H1 (cell line): ENCODE measurements around the gene GPX5. TPM values are rescaled to one million over a fixed set of nuclear protein-coding genes. Genes with fewer than 3 reads are reported as not detected.

ENCODE experiments used
- CTCF ChIA-PET: fragments of 300-600 bp; sonication (Branson Sonifier 250); formaldehyde crosslinking; loops from one replicate; lab custom pipeline; 2021; ENCODE audit not compliant: partially characterized antibody; lab: Charles Lee
- POLR2A ChIA-PET: fragments of 300-600 bp; sonication (Branson Sonifier 250); formaldehyde crosslinking; loops from one replicate; lab custom pipeline; 2021; ENCODE audit warnings: inconsistent platforms; ENCODE audit not compliant: partially characterized antibody; lab: Charles Lee
- DNase-seq, 2 experiments: peaks; one replicate each; pipeline versions ENCODE4 v3.0.0 to v3.0.0-alpha.2; 2010 to 2022; ENCODE audit warnings: low spot score in 2 of 2, low read depth in 1 of 2, mixed read lengths in 1 of 2
- FAIRE-seq: peaks from 2 replicates; lab custom pipeline; 2011; peaks lifted over from hg19 to GRCh38; lab: Jason Lieb, UNC
- H2AFZ ChIP-seq: 2 replicates; pipeline ENCODE4 v1.8.1; 2012; ENCODE audit warnings: low read length, inconsistent platforms
- H2AK5ac ChIP-seq: 2 replicates; pipeline ENCODE4 v1.6.1; 2013; ENCODE audit warnings: low read depth, low read length
- H2BK120ac ChIP-seq: replicated peaks from 2 replicates; pipeline ENCODE3; 2013; ENCODE audit warnings: low read depth, low read length, inconsistent platforms
- H2BK12ac ChIP-seq: 2 replicates; pipeline ENCODE4 v1.6.1; 2013; ENCODE audit warnings: low read depth, low read length
- H2BK15ac ChIP-seq: 2 replicates; pipeline ENCODE4 v1.6.1; 2013; ENCODE audit warnings: low read length
- H2BK20ac ChIP-seq: 2 replicates; pipeline ENCODE4 v1.6.1; 2013; ENCODE audit warnings: low read length
- H2BK5ac ChIP-seq: 2 replicates; pipeline ENCODE4 v1.6.1; 2013; ENCODE audit warnings: low read depth, low read length
- H3K14ac ChIP-seq: 2 replicates; pipeline ENCODE4 v1.6.1; 2013; ENCODE audit warnings: inconsistent platforms; ENCODE audit not compliant: insufficient read length
- H3K18ac ChIP-seq: 2 replicates; pipeline ENCODE4 v1.6.1; 2013; ENCODE audit warnings: low read length; ENCODE audit errors: extremely low read depth
- H3K23ac ChIP-seq: 2 replicates; pipeline ENCODE4 v1.6.1; 2013; ENCODE audit warnings: inconsistent platforms; ENCODE audit not compliant: insufficient read length
- H3K23me2 ChIP-seq: 2 replicates; pipeline ENCODE4 v1.6.1; 2013; ENCODE audit warnings: low read depth, low read length
- H3K27ac ChIP-seq: 2 replicates; pipeline ENCODE4 v1.6.1; 2011; ENCODE audit warnings: low read depth, low read length, inconsistent platforms
- H3K27me3 ChIP-seq, 4 experiments: replicated peaks in 1 of 4; 1 replicate in 1 of 4; 2 replicates in 3 of 4; pipeline versions ENCODE4 v1.6.1 to v1.8.1; 2011 to 2013; ENCODE audit warnings: low read length in 3 of 4, mild to moderate bottlenecking in 3 of 4, inconsistent platforms in 2 of 4, mixed read lengths in 2 of 4, moderate library complexity in 1 of 4; ENCODE audit not compliant: control insufficient read depth in 3 of 4, insufficient read depth in 3 of 4; ENCODE audit errors: extremely low read depth in 1 of 4
- H3K36me3 ChIP-seq, 4 experiments: 2 replicates each; pipeline versions ENCODE4 v1.6.1 to v1.8.1; 2011 to 2013; ENCODE audit warnings: mild to moderate bottlenecking in 4 of 4, low read length in 3 of 4, moderate library complexity in 2 of 4, control low read depth in 1 of 4, inconsistent platforms in 1 of 4; ENCODE audit not compliant: insufficient read depth in 4 of 4, control insufficient read depth in 2 of 4
- H3K4ac ChIP-seq: replicated peaks from 2 replicates; pipeline ENCODE3; 2013; ENCODE audit warnings: low read length, low read depth, mixed read lengths, inconsistent platforms; ENCODE audit not compliant: insufficient read length
- H3K4me1 ChIP-seq, 4 experiments: replicated peaks in 1 of 4; 1 replicate in 1 of 4; 2 replicates in 3 of 4; pipeline versions ENCODE4 v1.6.1 to v1.8.1; 2011 to 2013; ENCODE audit warnings: low read length in 3 of 4, inconsistent platforms in 2 of 4, mixed read lengths in 1 of 4; ENCODE audit not compliant: insufficient read depth in 4 of 4, control insufficient read depth in 3 of 4
- H3K4me2 ChIP-seq, 2 experiments: 2 replicates each; pipeline versions ENCODE4 v1.6.1 to v1.8.1; 2011 to 2013; ENCODE audit warnings: low read depth in 2 of 2, low read length in 2 of 2, control low read depth in 1 of 2, inconsistent platforms in 1 of 2, mild to moderate bottlenecking in 1 of 2; ENCODE audit not compliant: insufficient read depth in 1 of 2
- H3K4me3 ChIP-seq, 4 experiments: fragments of 200-600, 300-600 bp in 1 of 4; sonication (generic), shearing (Covaris generic), sonication (Bioruptor Twin) in 1 of 4; 2 replicates each; pipeline versions ENCODE4 v1.5.1 to v1.8.1; 2011 to 2016; ENCODE audit warnings: low read length in 4 of 4, low read depth in 3 of 4, control low read depth in 2 of 4, inconsistent platforms in 2 of 4, mild to moderate bottlenecking in 2 of 4, mixed read lengths in 1 of 4, moderate library complexity in 1 of 4; ENCODE audit not compliant: insufficient read depth in 2 of 4; ENCODE audit errors: extremely low read depth in 1 of 4
- H3K56ac ChIP-seq: replicated peaks from 2 replicates; pipeline ENCODE3; 2013; ENCODE audit warnings: low read depth, mild to moderate bottlenecking, mixed read lengths, low read length, inconsistent platforms; ENCODE audit not compliant: insufficient read length
- H3K79me1 ChIP-seq: 2 replicates; pipeline ENCODE4 v1.6.1; 2013; ENCODE audit warnings: low read depth, low read length, control low read depth
- H3K79me2 ChIP-seq, 2 experiments: 2 replicates each; pipeline versions ENCODE4 v1.6.1 to v1.8.1; 2012 to 2013; ENCODE audit warnings: low read length in 2 of 2, mild to moderate bottlenecking in 2 of 2, inconsistent platforms in 1 of 2; ENCODE audit not compliant: insufficient read depth in 2 of 2, control insufficient read depth in 1 of 2
- H3K9ac ChIP-seq, 4 experiments: replicated peaks in 1 of 4; 1 replicate in 1 of 4; 2 replicates in 3 of 4; pipeline versions ENCODE4 v1.6.1 to v1.8.1; 2011 to 2013; ENCODE audit warnings: low read depth in 3 of 4, low read length in 3 of 4, control low read depth in 2 of 4, mild to moderate bottlenecking in 2 of 4, moderate library complexity in 2 of 4, inconsistent platforms in 1 of 4; ENCODE audit errors: extremely low read depth in 1 of 4
- H3K9me3 ChIP-seq, 2 experiments: 2 replicates each; pipeline versions ENCODE4 v1.6.1 to v1.8.1; 2012 to 2013; ENCODE audit warnings: mild to moderate bottlenecking in 2 of 2, moderate library complexity in 2 of 2, control low read depth in 1 of 2, inconsistent platforms in 1 of 2, low read depth in 1 of 2, low read length in 1 of 2, mixed read lengths in 1 of 2; ENCODE audit not compliant: insufficient read depth in 2 of 2
- H4K20me1 ChIP-seq, 2 experiments: replicated peaks in 1 of 2; 2 replicates each; pipeline versions ENCODE3 to v1.8.1; 2011 to 2013; ENCODE audit warnings: inconsistent platforms in 2 of 2, low read length in 2 of 2, mild to moderate bottlenecking in 1 of 2; ENCODE audit not compliant: insufficient read depth in 2 of 2, control insufficient read depth in 1 of 2
- H4K5ac ChIP-seq: 2 replicates; pipeline ENCODE4 v1.6.1; 2013; ENCODE audit warnings: low read length, low read depth, mixed read lengths, inconsistent platforms; ENCODE audit not compliant: insufficient read length
- H4K8ac ChIP-seq: 2 replicates; pipeline ENCODE4 v1.8.0; 2013; ENCODE audit warnings: mild to moderate bottlenecking, moderate library complexity, low read length, inconsistent platforms; ENCODE audit not compliant: insufficient read depth; ENCODE audit errors: extremely low read depth
- H4K91ac ChIP-seq: replicated peaks from 2 replicates; pipeline ENCODE3; 2013; ENCODE audit warnings: low read length, mixed read lengths, inconsistent platforms; ENCODE audit not compliant: insufficient read length
- JUND ChIP-seq: IDR thresholded peaks from 2 replicates; pipeline ENCODE4 v1.6.1; 2011; ENCODE audit warnings: mild to moderate bottlenecking, improper control_type of control experiment, low read length
- KDM1A ChIP-seq: fragments of 200-600, 300-600 bp; sonication (generic); IDR thresholded peaks from 2 replicates; pipeline ENCODE4 v1.7.1; 2016; ENCODE audit warnings: mild to moderate bottlenecking, low read length, borderline replicate concordance
- NRF1 ChIP-seq: IDR thresholded peaks from 2 replicates; pipeline ENCODE4 v1.6.1; 2011; ENCODE audit warnings: mild to moderate bottlenecking, low read depth, low read length, improper control_type of control experiment
- RBBP5 ChIP-seq: IDR thresholded peaks from 2 replicates; pipeline ENCODE4 v1.7.1; 2012; ENCODE audit warnings: low read depth, mild to moderate bottlenecking, inconsistent platforms, low read length, moderate library complexity, borderline replicate concordance
- SUZ12 ChIP-seq: fragments of 200-600 bp; sonication (generic); IDR thresholded peaks from 2 replicates; pipeline ENCODE4 v1.6.1; 2012; ENCODE audit warnings: mild to moderate bottlenecking, inconsistent platforms, low read length, moderate library complexity, mixed read lengths
- TAF7 ChIP-seq: optimal IDR thresholded peaks from 2 replicates; pipeline ENCODE3; 2011; ENCODE audit warnings: low read depth, mild to moderate bottlenecking, inconsistent platforms, low read length, moderate library complexity, borderline replicate concordance
- TBP ChIP-seq: IDR thresholded peaks from 2 replicates; pipeline ENCODE4 v1.6.1; 2011; ENCODE audit warnings: low read depth, low read length, improper control_type of control experiment
- TEAD4 ChIP-seq: IDR thresholded peaks from 2 replicates; pipeline ENCODE4 v1.6.1; 2012; ENCODE audit warnings: low read depth, low read length, inconsistent platforms, mixed read lengths
- WGBS, 2 experiments: shearing (Covaris generic) in 1 of 2; methylation state at CpG; one replicate each; pipeline versions ENCODE4 v1.1.6 to v1.1.7; 2013 to 2015; ENCODE audit warnings: low lambda C conversion rate in 2 of 2, mixed read lengths in 2 of 2, inconsistent platforms in 1 of 2, low coverage in 1 of 2, missing lambda C conversion rate in 1 of 2; ENCODE audit not compliant: insufficient replicate concordance in 2 of 2, insufficient coverage in 1 of 2, insufficient read length in 1 of 2; ENCODE audit errors: extremely low coverage in 1 of 2, missing lambda C conversion rate in 1 of 2; 5-methylcytosine and 5-hydroxymethylcytosine counted together
- polyA plus RNA-seq, 7 experiments: library from polyadenylated mRNA; depleted of rRNA in 3 of 7; stranded (reverse) in 5 of 7; unstranded in 2 of 7; fragments of >200 nt in 5 of 7; fragments of 200-250 nt in 2 of 7; gene quantifications; 1 replicate in 5 of 7; 2 replicates in 1 of 7; 4 replicates in 1 of 7; pipeline versions ENCODE4 v1.2.1 to v1.2.3, GENCODE V29; 2011 to 2013; ENCODE audit warnings: missing spikeins in 2 of 7, mixed read lengths in 2 of 7
- total RNA-seq: library from RNA; stranded (reverse); fragmentation: NEBNext Ultra II Directional; extraction: Animal tissue kit (Norgen Biotek cat#: 25700); gene quantifications from 2 replicates; pipeline ENCODE4 v1.2.1, GENCODE V29; 2021

The GPX5 gene
- total and polyA plus RNA-seq, 2 of the 8 experiments (the other 6 are each of a cell fraction or from before 2014, with no cell fraction given): 0.08 TPM; not detected in 1

DNA sequence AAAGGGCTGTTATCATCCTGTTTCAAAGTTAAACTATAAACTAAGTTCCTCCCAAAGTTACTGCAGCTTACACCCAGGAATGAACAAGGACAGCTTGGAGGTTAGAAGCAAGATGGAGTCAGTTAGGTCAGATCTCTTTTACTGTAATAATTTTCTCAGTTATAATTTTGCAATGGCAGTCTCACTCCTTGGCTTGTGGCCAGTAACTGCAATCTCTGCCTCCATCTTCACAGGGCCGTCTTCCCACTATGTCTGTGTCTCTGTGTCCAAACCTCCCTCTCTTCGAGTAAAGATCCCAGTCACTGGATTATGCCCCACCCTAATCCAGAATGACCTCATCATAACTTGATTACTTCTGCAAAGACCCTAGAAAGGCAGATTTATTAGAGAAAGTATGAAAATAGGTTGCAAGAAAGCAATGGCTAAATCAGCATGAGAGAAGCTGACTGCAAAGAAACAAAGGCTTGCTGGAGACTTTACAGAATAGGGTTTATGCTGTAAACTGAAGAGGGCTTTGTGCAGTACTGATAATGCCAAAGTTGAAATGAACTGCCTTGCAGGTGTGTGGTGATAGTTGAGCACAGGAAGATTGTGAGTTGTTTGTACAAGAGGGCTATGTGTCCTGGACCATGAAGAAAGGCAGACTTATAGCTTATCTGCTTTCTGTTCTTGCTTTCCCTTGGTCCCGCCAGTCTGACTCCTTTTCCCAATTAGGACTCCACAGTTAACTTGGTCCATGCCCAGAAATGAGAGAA, 38.5 kb upstream of the GPX5 start:
- ChIA-PET CTCF (interaction anchor here (1.0 kb wide), 1 partner anchor 96 kb away, joined by 3 read pairs; no protein-coding TSS in a partner anchor), POLR2A (no interaction called here)
- Histone ChIP-seq H3K79me2 (no peaks in the 10 kb centered on the region), H3K79me1 (no peaks in the 10 kb centered on the region), H3K4me2 (no peak overlapping the region), H4K91ac (no peak overlapping the region), H2BK120ac (no peak overlapping the region), H2BK15ac (no peak overlapping the region), H3K36me3 (no peaks in the 10 kb centered on the region), H2BK12ac (no peak overlapping the region), H3K18ac (no peak overlapping the region), H3K4me3 (no peak overlapping the region), H3K56ac (no peak overlapping the region), H3K27ac (no peak overlapping the region), H3K4me1 (peaks cover 0 to 6% (median 2%) of the 10 kb centered on the region in 4 experiments; a peak in 2 of 7 replicates), H4K20me1 (no peaks in the 10 kb centered on the region), H2BK20ac (no peak overlapping the region), H2AK5ac (no peak overlapping the region), H4K8ac (no peak overlapping the region), H4K5ac (no peak overlapping the region), H3K14ac (no peak overlapping the region), H3K27me3 (peaks cover 0 to 2% (median 0%) of the 10 kb centered on the region in 4 experiments; a peak in 2 of 7 replicates), H2BK5ac (no peak overlapping the region), H3K23ac (no peak overlapping the region), H3K9ac (no peak overlapping the region), H3K23me2 (peaks cover 7% of the 10 kb centered on the region), H2AFZ (no peak overlapping the region), H3K9me3 (no peaks in the 10 kb centered on the region), H3K4ac (no peak overlapping the region)
- no peak for DNase-seq
- no peak for TF ChIP-seq TAF7
- no peak for TF ChIP-seq JUND
- no peak for TF ChIP-seq TBP
- TF ChIP-seq NRF1: no peak
- TF ChIP-seq KDM1A: no peak
- no peak for TF ChIP-seq SUZ12
- no peak for TF ChIP-seq TEAD4
- no peak for TF ChIP-seq RBBP5
- WGBS, 2 experiments: 73% methylated on average over 3 of the region's 3 CpGs; no CpG with 5 or more reads in 1 of the 2 experiments
- no peak for FAIRE-seq
